Left ventricle myocardium inferior (tissue), 1 donor: ENCODE data around the gene ZNF880. TPM values are rescaled to one million over a fixed set of nuclear protein-coding genes. Genes with fewer than 3 reads are reported as not detected.

Experiments
- DNase-seq: peaks from one replicate; pipeline ENCODE4 v3.0.0-alpha.2; 2020
- H3K27ac ChIP-seq: fragments of 200-600 bp; replicated peaks from 2 replicates; pipeline ENCODE4 v1.8.0; 2021
- H3K27me3 ChIP-seq: fragments of 200-600 bp; 2 replicates; pipeline ENCODE4 v1.8.0; 2021; ENCODE audit warnings: low read depth
- H3K36me3 ChIP-seq: fragments of 200-600 bp; 2 replicates; pipeline ENCODE4 v1.8.0; 2021
- H3K4me1 ChIP-seq: fragments of 200-600 bp; 2 replicates; pipeline ENCODE4 v1.8.0; 2021
- H3K4me3 ChIP-seq: fragments of 200-600 bp; 2 replicates; pipeline ENCODE4 v1.8.0; 2021; ENCODE audit warnings: mild to moderate bottlenecking, moderate library complexity
- H3K9me3 ChIP-seq: fragments of 200-600 bp; replicated peaks from 2 replicates; pipeline ENCODE4 v1.8.0; 2021
- CTCF ChIP-seq: fragments of 200-600 bp; IDR thresholded peaks from 2 replicates; pipeline ENCODE4 v1.8.0; 2021; ENCODE audit warnings: antibody characterized with exemption, mild to moderate bottlenecking, borderline replicate concordance
- intact Hi-C: fragments of 100-400 bp; cut with micrococcal nuclease; formaldehyde crosslinking; loops from one replicate; pipeline ENCODE4 v1.11.0; 2022
- total RNA-seq: library from RNA; stranded (reverse); fragmentation: NEBNext Ultra II Directional; extraction: Animal tissue kit (Norgen Biotek cat#: 25700); gene quantifications from one replicate; pipeline ENCODE4 v1.2.1, GENCODE V29; 2021
- donor health status: DM: no; HTN: yes; CAD: no; lungs with severe emphysema.

ZNF880 gene
- total RNA-seq, 1 donor from 2014 or later = 24.7 TPM

- H3K9me3 ChIP-seq = peaks cover 100% of the 10 kb centered on the region
- DNase-seq = no peak
- H3K27ac ChIP-seq = no peak overlapping the region
- intact Hi-C loops = no loop called here
- no peaks in the 10 kb centered on the region for H3K4me1 ChIP-seq
- no peak overlapping the region for H3K4me3 ChIP-seq
- TF ChIP-seq CTCF = no peak
- H3K27me3 ChIP-seq = no peaks in the 10 kb centered on the region
- peaks cover 56% of the 10 kb centered on the region for H3K36me3 ChIP-seq
Observed at GRCh38 chr19:52415711-52416110, 46.0 kb downstream of the ZNF880 start.

GRCh38 chr19:52428937-52429336 is 59.2 kb downstream of the ZNF880 start, which contains the start of gene ZNF534:
Gene ZNF534, plus strand, starts transcription at chr19:52429148. Its CDS starts 2,327 bp downstream, at chr19:52431475.
- Histone ChIP-seq H3K9me3 (peaks cover 93% of the 10 kb centered on the region), H3K36me3 (peaks cover 42% of the 10 kb centered on the region), H3K27me3 (no peaks in the 10 kb centered on the region), H3K27ac (no peak within 1 kb of the TSS), H3K4me3 (no peak within 1 kb of the TSS), H3K4me1 (no peaks in the 10 kb centered on the region)
- DNase-seq = no peak
- intact Hi-C loops = no loop called here
- no peak for TF ChIP-seq CTCF

Other genes starting within 250 kb of the ZNF880 start
- gene ZNF616, start 230.0 kb upstream of the ZNF880 start, total RNA-seq = 5.6 TPM
- 8.1 TPM for gene ZNF836, start 198.3 kb upstream of the ZNF880 start, total RNA-seq
- 395 TPM for gene PPP2R1A, start 179.9 kb upstream of the ZNF880 start, total RNA-seq
- 9.2 TPM for gene ZNF766, start 100.3 kb upstream of the ZNF880 start, total RNA-seq
- 18.9 TPM for gene ZNF480, start 72.8 kb upstream of the ZNF880 start, total RNA-seq
- gene ZNF610, start 33.7 kb upstream of the ZNF880 start, total RNA-seq = 5.1 TPM
- 16.7 TPM for gene ZNF528, start 27.9 kb downstream of the ZNF880 start, total RNA-seq
- 0.44 TPM for gene ZNF534, start 59.2 kb downstream of the ZNF880 start, total RNA-seq
- gene ZNF578, start 83.6 kb downstream of the ZNF880 start, total RNA-seq = 2.4 TPM
- 34.0 TPM for gene ZNF808, start 157.7 kb downstream of the ZNF880 start, total RNA-seq
- 18.4 TPM for gene ZNF701, start 200.4 kb downstream of the ZNF880 start, total RNA-seq